GDM1 (cell line): ENCODE measurements around the gene ACOT6.
"Not testable (repeated sequence)": the region's sequence is repeated elsewhere in the genome, so short reads cannot be mapped to it uniquely, and the experiment has no call there.

Source experiments
- DNase-seq: peaks from one replicate; lab custom pipeline; 2025; lab: John Stamatoyannopoulos, UW

Gene ACOT6

DNA sequence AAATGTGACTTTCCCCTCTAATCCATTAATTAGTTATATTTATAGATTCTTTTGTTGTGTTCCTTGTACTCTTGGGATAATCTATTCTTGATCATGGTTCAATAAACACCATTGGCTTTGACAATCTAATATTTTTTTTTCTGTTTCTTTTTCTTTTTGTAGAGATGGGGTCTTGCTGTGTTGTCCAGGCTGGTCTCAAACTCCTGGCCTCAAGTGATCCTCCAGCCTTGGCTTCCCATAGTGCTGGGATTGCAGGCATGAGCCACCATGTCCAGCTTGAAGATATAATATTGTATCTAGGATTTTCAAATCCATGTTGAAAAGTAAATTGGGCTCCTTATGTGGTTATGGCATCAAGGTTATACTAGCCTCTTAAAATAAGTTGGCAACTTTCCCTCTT lies 38.7 kb downstream of the ACOT6 start:
- no peak for DNase-seq

DNA sequence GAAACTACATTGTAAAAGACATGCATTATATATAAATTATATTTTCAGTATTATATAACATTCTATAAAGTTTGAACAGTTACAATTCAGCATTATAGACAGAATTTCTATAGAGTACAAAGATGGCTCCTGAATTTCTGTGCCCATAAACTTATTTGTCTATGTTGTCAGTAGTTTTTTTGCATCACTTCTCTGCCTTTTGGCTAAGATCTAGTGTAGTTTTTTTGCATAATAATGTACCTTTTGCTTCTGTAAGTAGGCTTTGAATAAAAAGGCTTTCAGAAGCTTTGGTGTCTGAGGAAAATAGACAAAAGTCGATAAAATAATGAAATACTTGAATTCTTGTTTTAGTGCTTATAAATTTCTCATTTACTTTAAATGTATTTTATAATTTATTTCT lies 43.5 kb downstream of the ACOT6 start:
- DNase-seq, result no peak

DNA sequence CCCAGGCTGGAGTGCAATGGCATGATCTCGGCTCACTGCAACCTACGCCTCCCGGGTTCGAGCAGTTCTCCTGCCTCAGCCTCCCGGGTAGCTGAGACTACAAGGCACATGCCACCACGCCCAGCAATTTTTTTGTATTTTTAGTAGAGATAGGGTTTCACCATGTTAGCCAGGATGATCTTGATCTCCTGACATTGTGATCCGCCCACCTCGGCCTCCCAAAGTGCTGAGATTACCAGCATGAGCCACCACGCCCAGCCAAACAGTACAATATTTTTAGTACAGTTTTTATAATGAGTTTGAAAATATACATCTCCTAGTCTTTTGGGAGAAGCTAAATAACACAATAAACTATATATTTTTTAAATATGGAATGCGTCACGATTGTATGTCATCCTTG lies 46.9 kb downstream of the ACOT6 start:
- DNase-seq, result not testable (repeated sequence)

DNA sequence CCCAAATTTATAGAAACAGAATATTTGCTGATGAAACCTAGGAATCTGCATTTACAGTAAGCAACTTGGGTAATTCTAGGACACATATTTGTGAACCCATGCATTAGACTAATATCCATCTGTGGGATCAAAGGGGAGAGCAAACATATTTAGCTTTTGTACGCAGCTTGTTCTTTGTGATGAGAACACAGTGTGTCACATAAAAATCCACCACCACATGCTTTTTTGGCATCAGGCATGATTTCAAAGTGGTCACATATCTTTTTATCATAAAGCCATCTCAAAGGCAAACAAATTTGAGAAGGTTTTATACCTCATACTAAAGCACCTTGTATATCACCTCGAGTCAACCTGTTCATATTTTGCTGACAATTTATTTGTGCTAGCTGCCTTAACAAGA lies 48.2 kb downstream of the ACOT6 start:
- DNase-seq, result no peak

DNA sequence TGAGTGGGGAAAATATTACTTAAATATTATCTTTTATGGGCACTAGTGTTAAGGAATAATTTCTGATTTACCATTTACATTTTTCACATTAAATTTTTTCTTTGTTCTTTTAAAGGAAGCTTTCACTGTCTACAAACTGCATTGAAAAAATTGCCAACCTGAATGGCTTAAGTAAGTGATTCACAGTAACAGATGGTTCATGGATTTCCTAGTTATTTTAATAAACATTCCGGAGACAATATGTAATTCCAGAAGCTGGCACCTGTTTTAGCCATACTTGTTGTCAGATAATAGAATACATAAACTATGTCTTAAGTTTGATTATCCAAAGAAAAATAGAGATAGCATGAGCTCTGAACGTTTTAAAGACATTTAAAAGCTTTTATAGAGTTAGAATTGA lies 49.6 kb downstream of the ACOT6 start:
- DNase-seq, result no peak

DNA sequence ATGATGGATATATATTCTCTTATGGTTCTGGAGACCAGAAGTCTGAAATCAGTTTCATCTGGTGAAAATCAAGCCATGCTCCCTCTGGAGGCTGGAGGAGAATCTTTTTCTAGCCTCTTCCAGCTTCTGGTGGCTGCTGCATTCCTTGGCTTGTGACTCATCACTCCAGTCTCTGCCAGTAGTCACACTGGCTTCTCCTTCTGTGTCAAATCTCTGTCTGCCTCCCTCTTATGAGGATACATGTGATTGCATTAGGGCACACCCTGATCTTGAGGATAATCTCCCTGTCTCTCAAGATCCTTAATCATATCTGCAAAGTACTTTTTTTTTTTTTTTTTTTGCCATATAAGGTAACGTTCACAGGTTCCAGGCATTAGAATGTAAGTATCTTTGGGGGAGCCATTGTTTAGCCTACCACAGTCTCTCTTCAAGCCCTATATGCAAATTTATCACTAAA lies 50.2 kb downstream of the ACOT6 start:
- DNase-seq, result no peak

DNA sequence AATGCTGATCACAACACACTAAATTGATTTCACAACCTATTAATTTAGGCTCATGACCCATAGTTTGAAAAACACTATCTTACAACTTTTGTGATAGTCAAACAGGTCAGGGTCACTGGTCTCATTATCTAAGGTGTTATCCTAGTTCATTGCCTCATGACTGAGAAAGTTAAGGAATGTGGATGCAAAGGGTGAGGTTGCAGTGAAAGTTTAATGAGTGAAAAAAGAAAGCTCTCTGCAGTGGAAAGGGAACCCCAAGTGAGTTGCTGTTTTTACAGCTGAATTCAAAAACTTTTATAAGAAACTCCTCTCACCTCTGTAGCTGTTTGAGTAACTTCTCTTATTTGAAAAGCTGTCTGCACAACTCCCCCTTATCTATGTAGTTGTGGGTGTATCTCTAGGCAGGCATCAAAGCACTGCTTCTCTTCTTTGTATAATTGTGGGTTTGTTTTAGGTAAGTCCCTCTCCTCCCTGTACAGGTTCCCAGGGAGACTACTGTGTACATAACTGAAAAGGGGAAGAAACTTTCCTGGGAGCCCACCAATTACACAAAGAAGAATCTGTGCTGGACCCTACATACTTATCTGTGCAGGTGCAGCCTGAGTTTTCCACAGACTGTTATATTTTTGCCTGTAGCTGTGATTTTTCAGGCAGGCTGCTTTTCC lies 51.4 kb downstream of the ACOT6 start:
- DNase-seq, result no peak

DNA sequence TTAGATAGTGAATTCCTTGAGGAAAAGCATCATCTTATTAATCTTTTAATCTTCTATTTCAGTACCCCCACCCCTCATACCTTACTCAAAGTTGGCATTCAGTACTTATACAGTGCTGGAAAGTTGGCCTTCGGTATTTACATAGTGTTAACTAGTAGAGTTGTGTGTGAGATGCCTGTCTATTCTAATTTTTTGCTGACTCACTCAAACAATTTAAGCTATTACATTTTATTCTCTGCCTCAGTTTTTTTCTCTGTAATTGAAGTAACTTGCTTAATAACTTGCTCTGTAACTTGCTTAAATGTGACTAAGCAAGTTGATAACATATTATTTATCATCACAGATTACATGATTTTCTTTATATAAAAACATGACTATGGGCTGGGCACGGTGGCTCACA lies 52.8 kb downstream of the ACOT6 start:
- no peak for DNase-seq

DNA sequence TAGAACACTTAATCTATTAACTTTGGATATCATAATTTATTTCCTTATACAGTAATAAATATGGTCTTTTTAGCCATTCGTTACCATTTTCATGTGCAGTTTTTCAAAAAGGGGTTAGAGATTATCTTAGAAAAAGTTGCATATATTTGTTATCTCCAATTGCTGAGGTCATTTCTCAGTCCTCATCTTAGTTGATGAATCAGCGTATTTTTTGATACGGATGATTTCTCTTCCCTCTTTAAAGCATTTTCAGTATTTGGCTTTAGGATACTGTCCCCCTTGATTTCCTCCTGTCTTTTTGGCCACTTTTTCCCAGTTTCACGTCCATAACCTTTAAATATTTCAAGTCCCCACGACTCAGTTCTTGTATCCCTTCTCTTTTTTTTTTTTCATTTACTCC lies 54.3 kb downstream of the ACOT6 start:
- no peak for DNase-seq

DNA sequence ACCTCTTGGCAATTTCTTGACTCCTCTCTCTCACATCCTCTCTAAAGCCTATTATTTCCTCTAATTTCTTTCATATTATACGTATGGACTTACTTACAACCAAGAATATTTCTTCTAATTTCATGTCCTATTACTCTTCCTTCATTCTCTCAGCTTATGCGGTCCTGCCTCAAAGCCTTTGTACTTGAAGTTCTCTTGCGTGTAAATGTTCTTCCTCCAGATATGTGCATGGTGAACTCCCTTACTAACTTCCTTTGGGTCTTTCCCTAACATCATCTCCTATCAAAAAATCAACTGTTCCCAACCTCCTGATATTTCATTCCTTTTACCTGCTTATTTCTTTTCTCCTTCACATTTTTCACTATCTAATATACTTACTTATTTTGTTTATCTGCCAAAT lies 55.5 kb downstream of the ACOT6 start:
- DNase-seq, result no peak
